Measurements from ENCODE around the gene ZBTB8A.

DNA sequence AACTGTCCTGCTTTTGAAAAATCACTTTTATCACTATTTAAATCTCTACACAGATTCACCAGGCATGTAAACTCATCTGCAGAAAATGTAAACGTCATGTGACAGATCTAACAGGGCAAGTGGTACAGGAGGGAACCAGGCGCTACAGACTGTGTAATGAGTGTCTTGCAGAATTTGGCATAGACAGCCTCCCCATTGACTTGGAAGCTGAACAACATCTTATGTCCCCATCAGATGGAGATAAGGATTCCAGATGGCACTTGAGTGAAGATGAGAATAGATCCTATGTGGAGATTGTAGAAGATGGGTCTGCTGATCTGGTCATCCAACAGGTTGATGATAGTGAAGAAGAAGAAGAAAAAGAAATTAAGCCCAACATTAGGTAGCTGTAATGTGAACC lies 60.8 kb downstream of the ZBTB8A start:
- TF ChIP-seq, protein P1, sequence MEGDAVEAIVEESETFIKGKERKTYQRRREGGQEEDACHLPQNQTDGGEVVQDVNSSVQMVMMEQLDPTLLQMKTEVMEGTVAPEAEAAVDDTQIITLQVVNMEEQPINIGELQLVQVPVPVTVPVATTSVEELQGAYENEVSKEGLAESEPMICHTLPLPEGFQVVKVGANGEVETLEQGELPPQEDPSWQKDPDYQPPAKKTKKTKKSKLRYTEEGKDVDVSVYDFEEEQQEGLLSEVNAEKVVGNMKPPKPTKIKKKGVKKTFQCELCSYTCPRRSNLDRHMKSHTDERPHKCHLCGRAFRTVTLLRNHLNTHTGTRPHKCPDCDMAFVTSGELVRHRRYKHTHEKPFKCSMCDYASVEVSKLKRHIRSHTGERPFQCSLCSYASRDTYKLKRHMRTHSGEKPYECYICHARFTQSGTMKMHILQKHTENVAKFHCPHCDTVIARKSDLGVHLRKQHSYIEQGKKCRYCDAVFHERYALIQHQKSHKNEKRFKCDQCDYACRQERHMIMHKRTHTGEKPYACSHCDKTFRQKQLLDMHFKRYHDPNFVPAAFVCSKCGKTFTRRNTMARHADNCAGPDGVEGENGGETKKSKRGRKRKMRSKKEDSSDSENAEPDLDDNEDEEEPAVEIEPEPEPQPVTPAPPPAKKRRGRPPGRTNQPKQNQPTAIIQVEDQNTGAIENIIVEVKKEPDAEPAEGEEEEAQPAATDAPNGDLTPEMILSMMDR (IDR thresholded peaks at IDR 0.05) = no peak
- no peak; the same call in 1 of the 2 replicates for TF ChIP-seq GATA2 (CRISPR knock-in tag; IDR thresholded peaks at IDR 0.05)
- TF ChIP-seq FOSL2 (IDR thresholded peaks at IDR 0.05; ENCODE audit: borderline replicate concordance, low read depth) = no peak
- TF ChIP-seq RFX5 (IDR thresholded peaks at IDR 0.05; ENCODE audit: low read length) = no peak
- TF ChIP-seq, protein P2, sequence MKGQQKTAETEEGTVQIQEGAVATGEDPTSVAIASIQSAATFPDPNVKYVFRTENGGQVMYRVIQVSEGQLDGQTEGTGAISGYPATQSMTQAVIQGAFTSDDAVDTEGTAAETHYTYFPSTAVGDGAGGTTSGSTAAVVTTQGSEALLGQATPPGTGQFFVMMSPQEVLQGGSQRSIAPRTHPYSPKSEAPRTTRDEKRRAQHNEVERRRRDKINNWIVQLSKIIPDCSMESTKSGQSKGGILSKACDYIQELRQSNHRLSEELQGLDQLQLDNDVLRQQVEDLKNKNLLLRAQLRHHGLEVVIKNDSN (IDR thresholded peaks at IDR 0.05; ENCODE audit: borderline replicate concordance, low read depth) = no peak

Measured in SK-N-SH (cell line).